Germinal center (tissue), 1 donor: ENCODE results near the gene GNAO1.

ENCODE experiments used
- DNase-seq: peaks from one replicate; pipeline ENCODE4 v3.0.0; 2012; ENCODE audit warnings: mixed read lengths, low spot score

GNAO1 gene

GRCh38 chr16:56198006-56198754 is 6.9 kb downstream of the GNAO1 start:
- no peak for DNase-seq

DNA sequence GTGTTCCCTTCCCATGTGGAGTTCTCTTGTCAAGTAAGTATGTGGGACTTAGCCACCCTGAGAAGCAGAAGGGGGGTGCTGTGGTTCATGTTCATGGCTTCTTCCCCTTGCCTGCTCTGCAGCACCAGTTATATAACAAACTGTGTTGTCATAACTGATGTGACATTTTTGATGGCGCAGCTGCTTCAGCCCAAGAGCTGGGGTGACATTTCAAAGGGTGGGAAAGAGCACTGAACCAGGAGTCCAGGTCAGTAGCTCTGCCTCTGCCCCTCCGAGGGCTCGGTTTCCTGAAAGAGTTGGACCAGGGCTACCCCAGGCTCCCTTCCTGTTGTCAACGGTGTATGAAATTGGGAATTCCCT is 7.4 kb downstream of the GNAO1 start:
- no peak for DNase-seq

- DNase-seq, result no peak
Measured at GRCh38 chr16:56199164-56199563, 7.9 kb downstream of the GNAO1 start.

- DNase-seq, result no peak
Measured at GRCh38 chr16:56201030-56201429, 9.7 kb downstream of the GNAO1 start.

DNA sequence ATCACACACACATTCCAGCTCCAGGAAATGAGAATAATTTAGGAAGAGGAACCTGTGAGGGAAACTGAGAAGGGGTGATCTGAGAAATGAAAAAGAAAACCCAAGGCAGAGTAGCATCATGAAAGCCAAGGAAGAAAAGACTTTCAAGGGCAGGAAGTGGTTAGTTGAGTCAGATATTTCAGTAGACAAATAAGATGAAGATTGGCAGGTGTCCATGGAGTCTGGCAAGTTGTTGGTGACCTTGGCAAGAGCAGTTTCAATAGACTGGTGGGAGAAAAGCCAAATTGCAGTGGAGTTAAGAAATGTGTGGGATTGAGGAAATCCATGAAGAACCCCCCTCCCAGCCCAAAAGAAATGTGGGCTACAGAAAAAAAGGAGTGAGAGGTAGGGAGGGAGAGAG is 10.7 kb downstream of the GNAO1 start:
- DNase-seq, result no peak

- DNase-seq, result peak; percentile 80
Measured at GRCh38 chr16:56203052-56203451, 11.8 kb downstream of the GNAO1 start.

DNA sequence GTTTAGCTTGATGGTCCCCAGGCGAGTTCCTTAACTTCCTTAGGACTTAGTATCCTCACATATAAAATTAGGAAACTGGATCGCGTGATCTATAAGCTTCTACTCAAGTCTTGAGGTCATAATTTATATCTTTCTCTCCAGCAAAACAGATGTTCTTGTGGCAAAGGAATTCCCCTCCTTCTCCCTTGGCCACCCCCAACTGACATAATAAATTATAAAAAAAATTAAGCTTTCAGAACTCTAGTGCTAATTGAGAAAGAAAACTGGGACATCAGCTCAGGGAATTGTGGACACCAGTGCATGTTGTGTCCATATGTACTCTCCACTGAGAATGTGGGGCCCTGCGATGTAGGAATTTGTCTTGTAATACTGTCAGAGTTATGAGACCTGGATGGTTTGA is 13.5 kb downstream of the GNAO1 start:
- no peak for DNase-seq

GRCh38 chr16:56206951-56207350 is 15.7 kb downstream of the GNAO1 start:
- no peak for DNase-seq

- no peak for DNase-seq
Measured at GRCh38 chr16:56207421-56207820, 16.1 kb downstream of the GNAO1 start.

DNA sequence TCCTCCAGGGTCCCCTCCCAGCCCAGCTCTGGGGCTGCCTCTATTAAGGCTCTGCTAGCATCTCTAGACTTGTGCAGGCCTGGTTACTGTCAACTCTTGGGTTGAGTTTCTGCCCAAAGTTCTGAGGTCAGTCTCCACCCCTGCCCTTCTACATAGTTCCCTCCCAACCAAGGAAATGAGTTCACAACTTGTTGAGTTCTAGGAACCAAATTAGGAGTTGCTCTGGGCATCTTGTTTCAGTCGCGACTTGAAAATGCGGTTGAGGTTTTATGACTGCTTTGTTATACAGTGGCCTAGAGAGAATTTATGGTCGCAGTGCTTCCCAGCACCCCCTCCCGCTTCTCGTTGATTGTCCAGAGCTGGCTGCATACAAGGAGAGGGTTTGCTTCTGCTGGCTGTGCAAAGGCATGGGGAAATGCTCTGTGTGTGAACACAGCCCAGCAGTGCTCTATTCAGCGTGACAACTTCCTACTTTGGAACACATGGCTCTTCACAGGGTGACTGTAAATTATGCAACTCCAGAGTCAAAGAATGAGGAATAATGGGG is 20.2 kb downstream of the GNAO1 start:
- DNase-seq, result no peak

DNA sequence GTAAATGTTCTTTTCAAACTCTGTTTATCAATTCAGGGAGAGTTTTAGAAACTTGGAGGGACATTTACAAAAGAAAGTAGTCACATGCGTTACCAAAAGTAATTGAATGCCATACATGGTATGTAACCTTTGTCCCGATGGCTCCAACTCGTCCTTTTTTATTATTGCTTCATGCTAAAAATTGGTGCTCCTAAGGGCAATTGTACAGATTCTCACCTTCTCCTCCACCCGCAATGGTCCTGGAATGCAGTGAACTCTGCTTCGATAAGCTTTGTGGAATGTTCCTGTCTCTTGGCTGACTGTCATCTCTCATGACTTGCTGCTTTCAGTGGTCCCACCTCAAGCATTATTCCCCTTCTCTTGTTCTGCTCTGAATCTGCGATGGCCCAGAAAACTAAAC is 20.9 kb downstream of the GNAO1 start:
- no peak for DNase-seq

GRCh38 chr16:56221995-56222394 is 30.7 kb downstream of the GNAO1 start:
- DNase-seq, result no peak

DNA sequence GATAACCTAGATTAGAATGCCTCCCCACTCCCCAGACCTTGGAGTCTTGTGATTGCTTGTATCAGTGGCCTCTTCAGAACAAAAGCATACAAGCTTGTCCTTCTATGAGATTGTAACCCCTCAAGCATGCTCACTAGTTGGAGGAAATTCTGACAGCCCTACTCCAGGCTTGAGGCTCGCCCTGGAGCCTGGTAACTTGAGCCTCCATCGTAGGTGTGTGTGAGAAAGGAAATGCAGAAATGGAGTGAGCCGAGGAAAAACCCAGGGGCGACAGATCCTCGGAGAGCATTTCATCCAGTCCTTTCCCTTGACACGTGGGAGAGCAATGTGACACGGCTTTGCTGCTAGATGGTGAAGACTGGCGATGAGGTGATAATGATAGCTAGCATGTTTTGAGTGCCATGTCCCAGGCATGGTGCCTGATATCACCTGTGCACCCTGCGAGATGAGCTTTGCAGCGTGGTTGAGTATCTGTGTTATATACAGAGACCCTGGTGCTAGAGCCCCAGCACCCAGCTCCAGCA is 31.2 kb downstream of the GNAO1 start:
- DNase-seq, result no peak

- DNase-seq, result no peak
Measured at GRCh38 chr16:56225017-56225742, 33.9 kb downstream of the GNAO1 start.

GRCh38 chr16:56226187-56226586 is 34.9 kb downstream of the GNAO1 start:
- DNase-seq, result no peak

DNA sequence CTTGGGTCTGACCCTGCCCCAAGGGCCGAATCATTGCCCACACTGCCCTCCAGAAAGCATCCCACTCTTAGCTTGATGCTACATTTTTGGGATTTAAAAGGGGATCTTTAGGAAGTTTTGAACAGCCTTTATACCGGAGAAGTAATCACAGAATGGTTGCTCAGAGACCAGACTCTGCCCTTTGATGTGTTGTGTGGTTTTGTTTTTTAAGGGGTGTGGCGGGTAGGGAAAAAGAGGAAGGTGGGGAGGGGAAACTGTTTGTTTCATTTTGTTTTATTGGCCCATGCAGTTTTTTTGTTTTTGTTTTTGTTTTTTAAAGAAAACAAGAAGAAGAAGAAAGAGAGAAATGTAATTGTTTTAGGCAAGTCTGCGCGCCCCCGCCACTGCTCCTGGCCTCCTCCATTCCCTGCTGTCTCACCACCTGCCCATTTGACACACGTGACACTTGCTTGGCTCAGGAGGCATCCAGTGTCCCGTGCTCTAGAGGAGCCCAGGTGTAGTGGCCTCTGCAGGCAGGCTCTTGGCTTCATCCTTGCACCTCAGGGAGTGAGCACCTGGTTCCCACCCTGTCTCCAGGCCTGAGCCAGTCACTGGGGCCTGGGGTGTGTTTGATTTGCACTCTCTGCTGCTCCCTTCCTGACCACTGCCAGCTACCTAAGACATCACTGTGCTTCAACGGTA is 35.7 kb downstream of the GNAO1 start:
- no peak for DNase-seq

DNA sequence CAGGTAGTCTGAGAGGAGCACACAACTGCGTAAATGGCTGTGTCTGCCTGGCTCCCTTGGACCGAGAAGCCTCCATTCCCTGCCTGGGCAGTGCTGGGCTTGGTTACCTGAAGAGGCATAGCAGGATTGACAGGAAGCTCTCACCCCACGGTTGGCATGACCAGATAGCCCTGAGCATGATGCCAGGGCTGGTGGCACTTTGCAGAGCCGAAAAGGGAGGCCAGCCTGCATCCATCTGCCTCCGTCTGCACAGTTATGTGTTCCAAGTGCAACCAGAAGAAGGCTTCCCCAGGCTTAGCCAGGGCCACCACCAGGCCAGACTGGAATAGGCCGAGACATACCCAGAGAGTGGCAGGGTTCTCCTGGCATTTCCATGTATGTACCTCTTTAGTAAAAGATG is 36.6 kb downstream of the GNAO1 start:
- no peak for DNase-seq

- DNase-seq, result no peak
Measured at GRCh38 chr16:56228476-56228875, 37.2 kb downstream of the GNAO1 start.

DNA sequence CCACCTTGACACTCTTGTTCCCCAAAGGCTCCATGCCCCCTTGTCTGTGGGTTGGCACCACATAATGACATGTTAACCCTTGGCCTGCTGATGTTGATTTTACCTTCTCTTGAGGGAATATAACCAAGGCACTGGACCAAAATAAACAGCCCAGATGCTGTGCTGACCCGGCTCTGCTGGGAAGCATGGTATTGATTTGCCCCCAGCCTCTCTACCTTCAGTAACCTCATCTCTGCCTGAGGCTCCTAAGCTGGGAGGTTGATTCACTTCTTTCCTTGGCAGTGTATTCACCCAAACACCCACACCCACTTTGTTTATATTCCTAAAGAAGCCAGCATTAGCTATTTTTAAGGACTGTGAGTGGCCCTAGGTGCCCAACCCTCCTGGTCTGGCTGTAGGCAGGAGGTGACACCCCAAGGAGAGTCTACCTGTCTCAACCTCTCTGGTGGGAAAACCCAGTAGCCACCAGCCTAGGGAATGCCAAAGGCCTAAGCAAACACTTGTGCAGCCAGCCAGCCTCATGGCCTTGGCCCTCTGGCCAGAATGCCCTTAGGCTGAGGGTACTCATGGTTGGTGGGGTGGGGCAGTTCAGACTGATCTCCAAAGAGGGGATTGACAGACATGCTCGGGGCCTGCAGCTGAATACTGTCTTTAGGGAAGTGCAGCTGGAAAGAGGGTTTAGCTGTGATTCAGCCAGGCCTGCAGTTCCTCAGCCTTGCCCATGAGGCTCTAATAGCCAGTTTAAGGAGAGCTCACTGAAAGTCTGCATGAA is 42.7 kb downstream of the GNAO1 start:
- DNase-seq, result no peak

DNA sequence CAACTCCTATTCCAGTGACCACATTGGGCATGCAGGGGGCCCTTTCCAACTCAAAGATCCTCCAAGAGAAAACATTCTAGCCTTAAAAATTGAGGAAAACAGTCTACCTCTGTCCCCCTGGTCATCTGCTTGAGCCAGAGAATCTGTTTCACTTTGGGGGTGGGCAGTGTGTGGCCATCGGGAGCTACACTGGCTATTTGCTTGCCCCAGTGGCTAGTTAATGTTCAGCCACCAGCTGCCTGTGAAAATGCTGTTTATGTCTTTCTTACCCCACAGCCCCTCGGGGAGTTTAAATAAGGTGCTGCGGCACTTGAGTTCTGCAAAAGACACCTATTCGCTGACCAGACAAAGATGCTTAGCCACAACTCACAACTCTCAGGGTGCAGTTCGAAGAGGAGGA is 43.4 kb downstream of the GNAO1 start:
- DNase-seq, result no peak

- no peak for DNase-seq
Measured at GRCh38 chr16:56237451-56237930, 46.2 kb downstream of the GNAO1 start.

GRCh38 chr16:56238188-56238587 is 46.9 kb downstream of the GNAO1 start:
- DNase-seq, result no peak
